Gastroesophageal sphincter (tissue), 3 donors: ENCODE results near the gene SULT1B1.
"Not testable (repeated sequence)": the region's sequence is repeated elsewhere in the genome, so short reads cannot be mapped to it uniquely, and the experiment has no call there.

Source experiments
- EP300 ChIP-seq: sonication (generic); formaldehyde crosslinking; IDR thresholded peaks from one replicate; pipeline ENCODE4 v1.6.1; 2017; ENCODE audit warnings: antibody characterized with exemption, mild to moderate bottlenecking
- POLR2A ChIP-seq, 2 donors: fragments of 450-650 bp; IDR thresholded peaks; one replicate each; pipeline ENCODE4 v1.6.1; 2017; ENCODE audit warnings: antibody characterized with exemption in 2 of 2, mild to moderate bottlenecking in 2 of 2, moderate library complexity in 1 of 2
- TF ChIP-seq, protein P1 (sequence below), 4 experiments: fragments of 200-600 bp in 2 of 4; fragments of 450-650 bp in 2 of 4; sonication (generic) in 1 of 4; IDR thresholded peaks; one replicate each; pipeline ENCODE4 v1.5.1; 2017 to 2019; ENCODE audit warnings: antibody characterized with exemption in 4 of 4, mild to moderate bottlenecking in 2 of 4, moderate library complexity in 2 of 4

DNA sequence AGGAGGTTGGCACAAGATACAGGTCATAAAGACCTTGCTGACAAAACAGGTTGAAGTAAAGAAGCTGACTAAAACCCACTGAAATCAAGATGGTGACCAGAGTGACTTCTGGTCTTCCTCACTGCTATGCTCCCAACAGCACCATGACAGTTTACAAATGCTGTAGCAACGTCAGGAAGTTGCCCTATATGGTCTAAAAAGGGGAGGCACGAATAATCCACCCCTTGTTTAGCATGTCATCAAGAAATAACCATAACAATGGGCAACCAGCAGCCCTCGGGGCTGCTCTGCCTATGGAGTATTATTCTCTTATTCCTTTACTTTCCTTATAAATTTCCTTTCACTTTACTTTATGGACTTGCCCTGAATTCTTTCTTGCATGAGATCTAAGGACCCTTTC lies 8.1 kb upstream of the SULT1B1 start:
- TF ChIP-seq, protein P1, sequence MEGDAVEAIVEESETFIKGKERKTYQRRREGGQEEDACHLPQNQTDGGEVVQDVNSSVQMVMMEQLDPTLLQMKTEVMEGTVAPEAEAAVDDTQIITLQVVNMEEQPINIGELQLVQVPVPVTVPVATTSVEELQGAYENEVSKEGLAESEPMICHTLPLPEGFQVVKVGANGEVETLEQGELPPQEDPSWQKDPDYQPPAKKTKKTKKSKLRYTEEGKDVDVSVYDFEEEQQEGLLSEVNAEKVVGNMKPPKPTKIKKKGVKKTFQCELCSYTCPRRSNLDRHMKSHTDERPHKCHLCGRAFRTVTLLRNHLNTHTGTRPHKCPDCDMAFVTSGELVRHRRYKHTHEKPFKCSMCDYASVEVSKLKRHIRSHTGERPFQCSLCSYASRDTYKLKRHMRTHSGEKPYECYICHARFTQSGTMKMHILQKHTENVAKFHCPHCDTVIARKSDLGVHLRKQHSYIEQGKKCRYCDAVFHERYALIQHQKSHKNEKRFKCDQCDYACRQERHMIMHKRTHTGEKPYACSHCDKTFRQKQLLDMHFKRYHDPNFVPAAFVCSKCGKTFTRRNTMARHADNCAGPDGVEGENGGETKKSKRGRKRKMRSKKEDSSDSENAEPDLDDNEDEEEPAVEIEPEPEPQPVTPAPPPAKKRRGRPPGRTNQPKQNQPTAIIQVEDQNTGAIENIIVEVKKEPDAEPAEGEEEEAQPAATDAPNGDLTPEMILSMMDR (IDR thresholded peaks at IDR 0.05), result not testable (repeated sequence)
- not testable (repeated sequence) for TF ChIP-seq POLR2A (IDR thresholded peaks at IDR 0.05); EP300
